HG03457 (cell line): ENCODE data around the gene GBP6.
"Not testable (repeated sequence)": the region's sequence is repeated elsewhere in the genome, so short reads cannot be mapped to it uniquely, and the experiment has no call there.

Experiments used
- ATAC-seq: cut with Tn5 transposase; IDR thresholded peaks from one replicate; pipeline ENCODE4 v1.9.1; 2021; ENCODE audit warnings: moderate number of reproducible peaks; ENCODE audit not compliant: unreplicated experiment

The GBP6 gene

GRCh38 chr1:89364954-89365550, 1.2 kb downstream of the GBP6 start:
- ATAC-seq: no peak

GRCh38 chr1:89367221-89367620, 3.4 kb downstream of the GBP6 start:
- ATAC-seq: no peak

GRCh38 chr1:89369331-89369730, 5.5 kb downstream of the GBP6 start:
- ATAC-seq: no peak

GRCh38 chr1:89373810-89374209, 10.0 kb downstream of the GBP6 start:
- ATAC-seq: not testable (repeated sequence)

- ATAC-seq: no peak
These were observed 14.1 kb downstream of the GBP6 start for GRCh38 chr1:89378001-89378400.

- no peak for ATAC-seq
These were observed 17.8 kb downstream of the GBP6 start for GRCh38 chr1:89381618-89382017.

GRCh38 chr1:89382479-89382878, 18.6 kb downstream of the GBP6 start:
- ATAC-seq: no peak

- ATAC-seq: no peak
These were observed 19.3 kb downstream of the GBP6 start for GRCh38 chr1:89383185-89383584.

- ATAC-seq: no peak
These were observed 26.8 kb downstream of the GBP6 start for GRCh38 chr1:89390707-89391106.

- no peak for ATAC-seq
These were observed 27.8 kb downstream of the GBP6 start for GRCh38 chr1:89391686-89392085.

GRCh38 chr1:89394851-89395250, 31.0 kb downstream of the GBP6 start:
- ATAC-seq: no peak

GRCh38 chr1:89396902-89397301, 33.0 kb downstream of the GBP6 start:
- no peak for ATAC-seq

GRCh38 chr1:89405275-89405929, 41.5 kb downstream of the GBP6 start:
- no peak for ATAC-seq

GRCh38 chr1:89407360-89407759, 43.5 kb downstream of the GBP6 start:
- ATAC-seq: no peak

GRCh38 chr1:89407768-89408167, 43.9 kb downstream of the GBP6 start:
- not testable (repeated sequence) for ATAC-seq

GRCh38 chr1:89425056-89425455, 61.2 kb downstream of the GBP6 start:
- ATAC-seq: no peak

GRCh38 chr1:89429062-89429461, 65.2 kb downstream of the GBP6 start:
- no peak for ATAC-seq

- ATAC-seq: not testable (repeated sequence)
These were observed 65.8 kb downstream of the GBP6 start for GRCh38 chr1:89429681-89430080.

- ATAC-seq: no peak
These were observed 69.6 kb downstream of the GBP6 start for GRCh38 chr1:89433421-89433820.

- not testable (repeated sequence) for ATAC-seq
These were observed 70.4 kb downstream of the GBP6 start for GRCh38 chr1:89434058-89434780.
